ENCODE measurements around the gene PLB1.

PLB1 gene

DNA sequence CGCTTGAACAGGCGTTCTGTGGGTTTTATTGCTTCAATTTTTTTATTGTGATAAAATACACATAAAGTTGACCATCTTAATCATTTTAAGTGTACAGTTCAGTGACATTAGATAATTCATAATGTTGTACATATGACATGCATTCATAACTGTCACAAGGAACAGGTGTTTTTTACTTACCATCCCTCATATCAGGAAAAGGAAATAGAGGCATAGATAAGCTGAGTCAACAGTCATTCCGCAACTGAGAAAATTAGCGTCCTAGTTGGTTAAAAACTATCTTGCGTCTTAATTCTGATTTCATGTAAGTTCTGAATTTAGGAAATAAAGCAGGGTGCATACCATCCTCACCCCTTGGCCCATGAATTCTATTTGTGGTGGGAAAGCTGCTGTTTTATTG, 36.5 kb downstream of the PLB1 start:
- no peak overlapping the region for H3K4me3 ChIP-seq (ENCODE audit: low read depth, low read length)
- no peak overlapping the region for H3K27ac ChIP-seq
- TF ChIP-seq, protein P1, sequence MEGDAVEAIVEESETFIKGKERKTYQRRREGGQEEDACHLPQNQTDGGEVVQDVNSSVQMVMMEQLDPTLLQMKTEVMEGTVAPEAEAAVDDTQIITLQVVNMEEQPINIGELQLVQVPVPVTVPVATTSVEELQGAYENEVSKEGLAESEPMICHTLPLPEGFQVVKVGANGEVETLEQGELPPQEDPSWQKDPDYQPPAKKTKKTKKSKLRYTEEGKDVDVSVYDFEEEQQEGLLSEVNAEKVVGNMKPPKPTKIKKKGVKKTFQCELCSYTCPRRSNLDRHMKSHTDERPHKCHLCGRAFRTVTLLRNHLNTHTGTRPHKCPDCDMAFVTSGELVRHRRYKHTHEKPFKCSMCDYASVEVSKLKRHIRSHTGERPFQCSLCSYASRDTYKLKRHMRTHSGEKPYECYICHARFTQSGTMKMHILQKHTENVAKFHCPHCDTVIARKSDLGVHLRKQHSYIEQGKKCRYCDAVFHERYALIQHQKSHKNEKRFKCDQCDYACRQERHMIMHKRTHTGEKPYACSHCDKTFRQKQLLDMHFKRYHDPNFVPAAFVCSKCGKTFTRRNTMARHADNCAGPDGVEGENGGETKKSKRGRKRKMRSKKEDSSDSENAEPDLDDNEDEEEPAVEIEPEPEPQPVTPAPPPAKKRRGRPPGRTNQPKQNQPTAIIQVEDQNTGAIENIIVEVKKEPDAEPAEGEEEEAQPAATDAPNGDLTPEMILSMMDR (IDR thresholded peaks at IDR 0.05; ENCODE audit: low read depth, low read length), result no peak
- no peaks in the 10 kb centered on the region for H3K9me3 ChIP-seq (ENCODE audit: severe bottlenecking)
- H3K36me3 ChIP-seq, result no peaks in the 10 kb centered on the region
- H3K27me3 ChIP-seq (ENCODE audit: insufficient read depth, low read depth, severe bottlenecking), result no peaks in the 10 kb centered on the region
- DNase-seq, result no peak

DNA sequence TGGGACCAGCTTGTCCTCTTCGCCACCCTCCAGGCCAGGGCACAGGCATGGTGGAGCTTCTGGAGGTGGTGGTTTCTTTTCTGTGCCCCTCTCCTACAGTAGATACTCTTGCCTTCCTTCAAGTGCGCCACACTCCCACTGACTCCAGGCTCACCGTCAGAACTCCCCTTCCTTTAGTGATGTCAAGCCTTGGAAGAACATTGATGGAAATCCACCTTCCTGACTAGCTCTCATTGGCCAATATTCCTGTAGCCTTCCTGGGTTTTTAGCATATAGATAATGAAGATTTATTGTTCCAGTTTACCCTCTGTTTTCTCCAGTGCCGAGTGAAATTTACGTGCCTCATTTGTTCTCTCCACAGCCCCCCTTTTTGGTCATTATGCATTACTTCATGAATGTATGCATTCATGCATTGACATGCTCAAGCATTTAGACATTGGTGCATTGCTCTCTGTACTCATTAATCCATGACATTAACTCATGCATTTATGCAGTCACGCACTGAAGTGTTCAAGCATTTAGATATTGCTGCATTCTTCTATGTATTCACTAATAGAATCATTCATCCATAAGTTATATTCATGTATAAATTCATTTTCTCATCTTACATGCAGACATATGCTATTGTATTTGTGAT, 37.3 kb downstream of the PLB1 start:
- DNase-seq, result no peak
- H3K27me3 ChIP-seq (ENCODE audit: insufficient read depth, low read depth, severe bottlenecking), result no peaks in the 10 kb centered on the region
- no peaks in the 10 kb centered on the region for H3K36me3 ChIP-seq
- H3K4me3 ChIP-seq (ENCODE audit: low read depth, low read length), result no peak overlapping the region
- TF ChIP-seq, protein P1 (IDR thresholded peaks at IDR 0.05; ENCODE audit: low read depth, low read length), result no peak
- no peaks in the 10 kb centered on the region for H3K9me3 ChIP-seq (ENCODE audit: severe bottlenecking)
- no peak overlapping the region for H3K27ac ChIP-seq

DNA sequence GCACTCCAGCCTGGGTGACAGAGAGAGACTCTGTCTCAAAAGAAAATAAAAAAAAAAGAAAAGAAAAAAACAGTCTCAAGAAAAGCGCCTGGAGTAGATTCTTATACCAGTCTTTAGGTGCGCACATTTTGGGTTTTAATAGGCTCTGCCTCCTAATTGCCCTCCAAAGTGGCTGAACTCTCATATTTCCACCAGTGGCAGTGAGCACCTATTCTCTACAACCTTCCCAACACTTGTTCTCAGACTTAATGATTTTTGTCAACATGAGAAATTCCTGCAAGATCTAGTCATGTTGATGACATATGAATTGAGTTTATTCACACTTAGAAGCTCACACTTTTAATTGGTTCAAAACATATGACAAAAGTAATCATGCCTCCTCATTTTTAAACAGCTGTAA, 39.0 kb downstream of the PLB1 start:
- Histone ChIP-seq H3K27me3 (ENCODE audit: insufficient read depth, low read depth, severe bottlenecking) (no peaks in the 10 kb centered on the region), H3K4me3 (ENCODE audit: low read depth, low read length) (no peak overlapping the region), H3K9me3 (ENCODE audit: severe bottlenecking) (no peaks in the 10 kb centered on the region), H3K36me3 (no peaks in the 10 kb centered on the region), H3K27ac (no peak overlapping the region)
- TF ChIP-seq, protein P1 (IDR thresholded peaks at IDR 0.05; ENCODE audit: low read depth, low read length), result no peak
- no peak for DNase-seq

DNA sequence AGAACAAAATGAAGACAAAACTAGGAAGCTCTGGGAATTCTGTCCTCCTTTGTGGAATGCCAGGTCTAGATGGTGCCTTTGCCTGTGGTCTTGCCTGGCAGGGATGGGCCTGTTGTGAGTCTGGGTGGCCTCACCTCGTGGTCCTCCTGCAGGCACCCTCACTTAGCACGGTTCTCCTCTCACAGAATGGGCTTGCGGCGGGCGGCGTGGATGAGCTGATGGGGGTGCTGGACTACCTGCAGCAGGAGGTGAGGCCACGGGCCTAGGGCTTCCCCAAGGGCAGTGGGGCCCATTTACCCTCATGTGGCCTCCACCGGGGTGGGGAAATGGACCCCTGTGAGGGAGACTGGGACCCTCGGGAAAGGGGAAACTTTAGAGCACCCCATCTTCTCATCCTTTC, 42.3 kb downstream of the PLB1 start:
- no peaks in the 10 kb centered on the region for H3K36me3 ChIP-seq
- H3K27me3 ChIP-seq (ENCODE audit: insufficient read depth, low read depth, severe bottlenecking), result no peaks in the 10 kb centered on the region
- DNase-seq, result no peak
- TF ChIP-seq, protein P1 (IDR thresholded peaks at IDR 0.05; ENCODE audit: low read depth, low read length), result no peak
- H3K9me3 ChIP-seq (ENCODE audit: severe bottlenecking), result no peaks in the 10 kb centered on the region
- no peak overlapping the region for H3K27ac ChIP-seq
- no peak overlapping the region for H3K4me3 ChIP-seq (ENCODE audit: low read depth, low read length)

DNA sequence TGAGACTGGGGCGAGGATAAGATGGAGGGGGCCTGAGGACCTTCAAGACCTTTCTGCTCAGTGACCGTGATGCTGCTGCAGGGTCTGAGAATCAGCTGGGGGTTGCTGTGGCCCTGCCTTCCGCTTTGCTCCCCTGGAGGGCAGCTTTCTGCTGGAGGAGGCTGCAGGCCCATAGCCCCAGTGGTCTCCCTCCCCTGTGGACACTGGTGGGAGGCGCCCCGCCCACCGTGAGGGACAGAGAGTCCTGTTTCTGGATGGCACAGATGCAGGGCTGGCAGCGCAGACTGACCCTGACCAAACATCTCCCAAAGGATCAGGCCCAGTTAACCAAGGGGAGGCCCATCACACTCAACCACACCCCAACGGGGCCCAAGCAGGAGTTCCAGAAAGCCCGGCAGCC, 42.8 kb downstream of the PLB1 start:
- no peak for DNase-seq
- H3K4me3 ChIP-seq (ENCODE audit: low read depth, low read length), result no peak overlapping the region
- no peak overlapping the region for H3K27ac ChIP-seq
- TF ChIP-seq, protein P1 (IDR thresholded peaks at IDR 0.05; ENCODE audit: low read depth, low read length), result no peak
- H3K9me3 ChIP-seq (ENCODE audit: severe bottlenecking), result no peaks in the 10 kb centered on the region
- H3K36me3 ChIP-seq, result no peaks in the 10 kb centered on the region
- H3K27me3 ChIP-seq (ENCODE audit: insufficient read depth, low read depth, severe bottlenecking), result no peaks in the 10 kb centered on the region

DNA sequence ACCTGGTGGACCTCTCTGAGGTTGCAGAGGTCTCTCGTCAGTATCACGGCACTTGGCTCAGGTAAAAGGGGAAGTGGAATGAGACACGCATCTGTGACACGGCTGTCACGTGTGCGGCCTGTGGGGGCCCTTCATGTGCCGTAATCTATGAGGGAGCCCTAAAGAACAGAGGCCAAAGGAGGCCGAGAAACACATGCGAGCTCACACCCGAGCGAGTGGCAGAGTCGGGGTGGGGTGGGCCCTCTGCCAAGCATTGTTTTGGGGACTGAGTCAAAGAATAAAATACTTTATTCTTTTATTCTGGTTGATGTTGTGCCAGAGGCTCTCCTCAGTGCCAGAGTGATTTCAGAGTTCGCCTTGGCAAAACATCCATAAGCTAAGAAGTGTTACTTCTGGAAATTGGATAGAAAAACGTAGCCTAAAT, 43.3 kb downstream of the PLB1 start:
- TF ChIP-seq, protein P1 (IDR thresholded peaks at IDR 0.05; ENCODE audit: low read depth, low read length), result no peak
- H3K27me3 ChIP-seq (ENCODE audit: insufficient read depth, low read depth, severe bottlenecking), result no peaks in the 10 kb centered on the region
- H3K36me3 ChIP-seq, result no peaks in the 10 kb centered on the region
- no peaks in the 10 kb centered on the region for H3K9me3 ChIP-seq (ENCODE audit: severe bottlenecking)
- DNase-seq, result no peak
- H3K4me3 ChIP-seq (ENCODE audit: low read depth, low read length), result no peak overlapping the region
- no peak overlapping the region for H3K27ac ChIP-seq

Measured in WERI-Rb-1 (cell line).